ENCODE data around the gene DNASE1L1.
A peak's percentile ranks its signal among the peaks of the same experiment; 100 is the strongest.
"Not testable (repeated sequence)": the region's sequence is repeated elsewhere in the genome, so short reads cannot be mapped to it uniquely, and the experiment has no call there.

The DNASE1L1 gene

GRCh38 chrX:154399527-154400368, 9.3 kb downstream of the DNASE1L1 start:
- DNase-seq (ENCODE audit: low read depth) = no peak
- TF ChIP-seq CTCF (IDR thresholded peaks at IDR 0.05; ENCODE audit: low read length, missing control alignments) = no peak
- H3K4me3 ChIP-seq (replicated peaks; ENCODE audit: low read depth, low read length) = peak overlapping the region; percentile 91

- peak overlapping the region; percentile 91 for H3K4me3 ChIP-seq (replicated peaks; ENCODE audit: low read depth, low read length)
- peak; percentile 84 for DNase-seq (ENCODE audit: low read depth)
- peak; percentile 59 for TF ChIP-seq CTCF (IDR thresholded peaks at IDR 0.05; ENCODE audit: low read length, missing control alignments)
These were observed 10.2 kb downstream of the DNASE1L1 start for GRCh38 chrX:154398668-154399526.

- H3K4me3 ChIP-seq (replicated peaks; ENCODE audit: low read depth, low read length) = peak within 1 kb of the TSS; percentile 91
- peak; percentile 98 for DNase-seq (ENCODE audit: low read depth)
- no peak for TF ChIP-seq CTCF (IDR thresholded peaks at IDR 0.05; ENCODE audit: low read length, missing control alignments)
These were observed 11.0 kb downstream of the DNASE1L1 start, which contains the start of gene RPL10 for GRCh38 chrX:154397888-154398667. Gene RPL10, plus strand, starts transcription at chrX:154398377. Its CDS starts 143 bp downstream, at chrX:154398520.

GRCh38 chrX:154396973-154397887, 11.8 kb downstream of the DNASE1L1 start:
- H3K4me3 ChIP-seq (replicated peaks; ENCODE audit: low read depth, low read length) = peak overlapping the region; percentile 91
- TF ChIP-seq CTCF (IDR thresholded peaks at IDR 0.05; ENCODE audit: low read length, missing control alignments) = no peak
- peak; percentile 52 for DNase-seq (ENCODE audit: low read depth)

GRCh38 chrX:154396363-154396762, 12.7 kb downstream of the DNASE1L1 start:
- DNase-seq (ENCODE audit: low read depth); H3K4me3 ChIP-seq (replicated peaks; ENCODE audit: low read depth, low read length): not testable (repeated sequence)

- peak overlapping the region; percentile 36 for H3K4me3 ChIP-seq (replicated peaks; ENCODE audit: low read depth, low read length)
- not testable (repeated sequence) for DNase-seq (ENCODE audit: low read depth)
These were observed 19.0 kb downstream of the DNASE1L1 start for GRCh38 chrX:154389812-154390747.

GRCh38 chrX:154388649-154389048, 20.4 kb downstream of the DNASE1L1 start:
- not testable (repeated sequence) for H3K4me3 ChIP-seq (replicated peaks; ENCODE audit: low read depth, low read length); DNase-seq (ENCODE audit: low read depth)

GRCh38 chrX:154388094-154388493, 21.0 kb downstream of the DNASE1L1 start:
- not testable (repeated sequence) for H3K4me3 ChIP-seq (replicated peaks; ENCODE audit: low read depth, low read length); DNase-seq (ENCODE audit: low read depth)
